Measurements from ENCODE around the gene CPEB1. TPM values are rescaled to one million over a fixed set of nuclear protein-coding genes. Genes with fewer than 3 reads are reported as not detected.
A peak's percentile ranks its signal among the peaks of the same experiment; 100 is the strongest.

CPEB1 gene
- total and polyA plus RNA-seq, 8 donors = 1.3 to 5.0 (median 3.0) TPM

- TF ChIP-seq, protein P1, sequence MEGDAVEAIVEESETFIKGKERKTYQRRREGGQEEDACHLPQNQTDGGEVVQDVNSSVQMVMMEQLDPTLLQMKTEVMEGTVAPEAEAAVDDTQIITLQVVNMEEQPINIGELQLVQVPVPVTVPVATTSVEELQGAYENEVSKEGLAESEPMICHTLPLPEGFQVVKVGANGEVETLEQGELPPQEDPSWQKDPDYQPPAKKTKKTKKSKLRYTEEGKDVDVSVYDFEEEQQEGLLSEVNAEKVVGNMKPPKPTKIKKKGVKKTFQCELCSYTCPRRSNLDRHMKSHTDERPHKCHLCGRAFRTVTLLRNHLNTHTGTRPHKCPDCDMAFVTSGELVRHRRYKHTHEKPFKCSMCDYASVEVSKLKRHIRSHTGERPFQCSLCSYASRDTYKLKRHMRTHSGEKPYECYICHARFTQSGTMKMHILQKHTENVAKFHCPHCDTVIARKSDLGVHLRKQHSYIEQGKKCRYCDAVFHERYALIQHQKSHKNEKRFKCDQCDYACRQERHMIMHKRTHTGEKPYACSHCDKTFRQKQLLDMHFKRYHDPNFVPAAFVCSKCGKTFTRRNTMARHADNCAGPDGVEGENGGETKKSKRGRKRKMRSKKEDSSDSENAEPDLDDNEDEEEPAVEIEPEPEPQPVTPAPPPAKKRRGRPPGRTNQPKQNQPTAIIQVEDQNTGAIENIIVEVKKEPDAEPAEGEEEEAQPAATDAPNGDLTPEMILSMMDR (IDR thresholded peaks at IDR 0.05) = no peak
- no peak overlapping the region for H3K4me3 ChIP-seq
- H3K27me3 ChIP-seq = peaks cover 0 to 35% of the 10 kb centered on the region in 2 donors
- DNase-seq = no peak
- no peak for ATAC-seq
- no peaks in the 10 kb centered on the region for H3K4me1 ChIP-seq
- H3K36me3 ChIP-seq = no peaks in the 10 kb centered on the region
- H3K27ac ChIP-seq = no peak overlapping the region
- intact Hi-C loops (cut with DNase I) = no loop called here
- H3K9me3 ChIP-seq = no peaks in the 10 kb centered on the region
Measured at GRCh38 chr15:82595766-82596165, 51.4 kb downstream of the CPEB1 start.

GRCh38 chr15:82595203-82595602 is 52.0 kb downstream of the CPEB1 start:
- TF ChIP-seq, protein P1 (IDR thresholded peaks at IDR 0.05) = no peak
- H3K4me1 ChIP-seq = no peaks in the 10 kb centered on the region
- H3K27ac ChIP-seq = no peak overlapping the region
- no peaks in the 10 kb centered on the region for H3K9me3 ChIP-seq
- intact Hi-C loops (cut with DNase I) = no loop called here
- H3K27me3 ChIP-seq = peaks cover 0 to 40% of the 10 kb centered on the region in 2 donors
- ATAC-seq = no peak
- no peak overlapping the region for H3K4me3 ChIP-seq
- no peaks in the 10 kb centered on the region for H3K36me3 ChIP-seq
- DNase-seq = no peak

DNA sequence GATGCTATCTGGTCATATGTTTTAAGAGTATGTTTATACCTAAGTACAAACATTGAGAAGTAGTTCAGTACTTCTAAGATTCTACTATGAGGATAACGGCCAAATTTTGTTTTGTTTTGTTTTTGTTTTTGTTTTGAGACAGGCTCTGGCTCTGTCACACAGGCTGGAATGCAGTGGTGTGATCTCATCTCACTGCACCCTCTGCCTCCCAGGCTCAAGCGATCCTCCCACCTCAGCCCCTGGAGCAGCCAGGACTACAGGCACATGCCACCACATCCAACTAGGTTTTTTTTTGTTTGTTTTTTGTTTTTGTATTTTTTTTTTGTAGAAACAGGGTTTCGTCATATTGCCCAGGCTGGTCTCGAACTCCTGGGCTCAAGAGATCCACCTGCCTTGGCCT is 59.4 kb downstream of the CPEB1 start:
- Histone ChIP-seq H3K36me3 (no peaks in the 10 kb centered on the region), H3K27ac (no peak overlapping the region), H3K9me3 (no peaks in the 10 kb centered on the region), H3K4me1 (no peaks in the 10 kb centered on the region), H3K27me3 (peaks cover 0 to 35% of the 10 kb centered on the region in 2 donors), H3K4me3 (no peak overlapping the region)
- DNase-seq = no peak
- TF ChIP-seq, protein P1 (IDR thresholded peaks at IDR 0.05) = no peak
- intact Hi-C loops (cut with DNase I) = no loop called here
- ATAC-seq = no peak

GRCh38 chr15:82585072-82585471 is 62.1 kb downstream of the CPEB1 start:
- TF ChIP-seq, protein P1 (IDR thresholded peaks at IDR 0.05) = no peak
- DNase-seq = peak in 2 of 4 donors; percentile 4 to 30
- Histone ChIP-seq H3K27ac (no peak overlapping the region), H3K27me3 (peaks cover 0 to 23% of the 10 kb centered on the region in 2 donors), H3K9me3 (no peaks in the 10 kb centered on the region), H3K4me1 (no peaks in the 10 kb centered on the region), H3K4me3 (no peak overlapping the region), H3K36me3 (no peaks in the 10 kb centered on the region)
- peak; percentile 26 for ATAC-seq
- intact Hi-C loops (cut with DNase I) = no loop called here

GRCh38 chr15:82580713-82581112 is 66.5 kb downstream of the CPEB1 start:
- Histone ChIP-seq H3K36me3 (no peaks in the 10 kb centered on the region), H3K9me3 (no peaks in the 10 kb centered on the region), H3K4me1 (no peaks in the 10 kb centered on the region), H3K27me3 (peaks cover 0 to 23% of the 10 kb centered on the region in 2 donors), H3K4me3 (no peak overlapping the region), H3K27ac (no peak overlapping the region)
- no peak for DNase-seq
- ATAC-seq = no peak
- intact Hi-C loops (cut with DNase I) = no loop called here
- TF ChIP-seq, protein P1 (IDR thresholded peaks at IDR 0.05) = no peak
